ENCODE measurements around the gene RRN3.

RRN3 gene

GRCh38 chr16:15059324-15059723 lies 34.7 kb downstream of the RRN3 start:
- no peak overlapping the region for H3K4me3 ChIP-seq (ENCODE audit: low read depth, low read length)
- TF ChIP-seq, protein P1, sequence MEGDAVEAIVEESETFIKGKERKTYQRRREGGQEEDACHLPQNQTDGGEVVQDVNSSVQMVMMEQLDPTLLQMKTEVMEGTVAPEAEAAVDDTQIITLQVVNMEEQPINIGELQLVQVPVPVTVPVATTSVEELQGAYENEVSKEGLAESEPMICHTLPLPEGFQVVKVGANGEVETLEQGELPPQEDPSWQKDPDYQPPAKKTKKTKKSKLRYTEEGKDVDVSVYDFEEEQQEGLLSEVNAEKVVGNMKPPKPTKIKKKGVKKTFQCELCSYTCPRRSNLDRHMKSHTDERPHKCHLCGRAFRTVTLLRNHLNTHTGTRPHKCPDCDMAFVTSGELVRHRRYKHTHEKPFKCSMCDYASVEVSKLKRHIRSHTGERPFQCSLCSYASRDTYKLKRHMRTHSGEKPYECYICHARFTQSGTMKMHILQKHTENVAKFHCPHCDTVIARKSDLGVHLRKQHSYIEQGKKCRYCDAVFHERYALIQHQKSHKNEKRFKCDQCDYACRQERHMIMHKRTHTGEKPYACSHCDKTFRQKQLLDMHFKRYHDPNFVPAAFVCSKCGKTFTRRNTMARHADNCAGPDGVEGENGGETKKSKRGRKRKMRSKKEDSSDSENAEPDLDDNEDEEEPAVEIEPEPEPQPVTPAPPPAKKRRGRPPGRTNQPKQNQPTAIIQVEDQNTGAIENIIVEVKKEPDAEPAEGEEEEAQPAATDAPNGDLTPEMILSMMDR (IDR thresholded peaks at IDR 0.05; ENCODE audit: low read depth, low read length) = no peak

DNA sequence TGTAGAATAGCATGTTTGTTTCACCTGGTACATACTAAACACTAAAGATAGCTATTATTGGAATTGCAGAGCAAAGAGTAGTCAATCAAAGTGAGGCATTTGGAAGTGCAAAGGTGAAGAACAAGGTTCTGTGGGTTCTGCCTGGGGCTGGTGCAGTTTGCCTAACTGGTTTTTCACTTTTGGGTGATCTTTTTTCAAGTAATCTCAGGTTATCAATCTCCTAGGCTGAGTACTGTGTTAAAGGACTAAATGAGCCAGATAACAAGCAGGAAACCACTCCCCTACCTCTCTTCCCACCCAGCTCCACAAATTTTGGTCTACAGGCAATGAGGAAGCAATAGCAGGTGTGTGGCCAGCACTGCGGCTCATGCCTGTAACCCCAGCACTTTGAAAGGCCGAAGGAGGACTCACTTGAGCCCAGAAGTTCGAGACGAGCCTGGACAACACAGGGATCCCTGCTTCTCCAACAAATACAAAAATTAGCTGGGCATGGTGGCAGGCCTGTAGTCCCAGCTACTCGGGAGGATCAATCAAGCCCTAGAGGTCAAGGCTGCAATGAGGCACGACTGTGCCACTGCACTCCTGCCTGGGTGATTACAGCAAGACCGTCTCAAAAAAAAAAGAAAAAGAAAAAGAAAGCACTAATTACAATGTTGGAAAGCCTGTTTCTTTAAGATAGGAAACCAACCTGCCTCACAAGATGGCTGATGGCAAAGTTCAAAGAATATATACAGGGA lies 36.2 kb downstream of the RRN3 start:
- H3K4me3 ChIP-seq (ENCODE audit: low read depth, low read length) = no peak overlapping the region
- TF ChIP-seq, protein P1 (IDR thresholded peaks at IDR 0.05; ENCODE audit: low read depth, low read length) = no peak

DNA sequence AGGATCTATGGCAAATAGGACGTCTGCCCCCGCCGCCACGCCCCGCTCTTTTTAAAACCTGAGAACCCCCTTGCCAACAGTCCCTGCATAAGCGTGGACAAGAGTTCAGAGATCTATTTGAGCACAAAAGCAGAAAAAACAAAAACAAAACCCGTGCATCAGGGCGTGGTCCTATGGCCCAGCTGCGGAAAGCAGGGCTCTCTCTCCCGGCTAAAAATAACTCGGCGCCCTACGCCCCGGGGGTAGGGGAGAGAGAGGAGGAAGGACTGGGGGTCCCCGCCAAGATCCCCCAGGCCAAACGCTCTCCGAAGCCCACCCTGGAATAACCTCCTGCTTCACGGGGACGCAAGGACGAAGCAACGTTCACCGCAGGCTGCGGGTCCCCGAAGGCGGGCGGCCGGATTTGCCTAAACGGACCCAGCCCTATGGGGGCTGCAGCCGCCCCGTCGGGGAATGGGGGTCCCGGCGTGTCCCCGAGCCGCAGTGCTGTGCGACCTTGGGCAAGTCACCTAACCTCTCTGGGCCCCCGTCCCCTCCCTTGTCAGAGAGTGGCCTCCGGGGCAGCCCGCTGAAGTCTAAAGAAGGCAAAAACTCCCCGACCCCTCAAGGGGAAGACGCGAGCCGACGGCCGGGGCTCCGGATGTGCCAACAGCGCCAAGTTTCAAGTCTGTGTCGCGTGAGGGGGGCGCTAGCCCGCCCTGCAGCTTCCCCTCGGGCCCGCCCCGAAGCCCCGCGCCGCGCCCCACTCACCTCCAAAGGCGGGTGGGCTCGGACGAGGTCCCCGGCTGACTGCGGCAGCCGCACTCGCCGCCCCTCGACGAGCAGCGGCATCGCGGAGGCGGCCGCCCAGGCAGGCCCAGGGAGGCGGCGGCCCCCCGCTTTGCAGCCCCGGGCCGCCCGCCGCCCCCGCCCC lies 38.7 kb downstream of the RRN3 start:
- peak overlapping the region; percentile 96 for H3K4me3 ChIP-seq (ENCODE audit: low read depth, low read length)
- TF ChIP-seq, protein P1 (IDR thresholded peaks at IDR 0.05; ENCODE audit: low read depth, low read length) = no peak

DNA sequence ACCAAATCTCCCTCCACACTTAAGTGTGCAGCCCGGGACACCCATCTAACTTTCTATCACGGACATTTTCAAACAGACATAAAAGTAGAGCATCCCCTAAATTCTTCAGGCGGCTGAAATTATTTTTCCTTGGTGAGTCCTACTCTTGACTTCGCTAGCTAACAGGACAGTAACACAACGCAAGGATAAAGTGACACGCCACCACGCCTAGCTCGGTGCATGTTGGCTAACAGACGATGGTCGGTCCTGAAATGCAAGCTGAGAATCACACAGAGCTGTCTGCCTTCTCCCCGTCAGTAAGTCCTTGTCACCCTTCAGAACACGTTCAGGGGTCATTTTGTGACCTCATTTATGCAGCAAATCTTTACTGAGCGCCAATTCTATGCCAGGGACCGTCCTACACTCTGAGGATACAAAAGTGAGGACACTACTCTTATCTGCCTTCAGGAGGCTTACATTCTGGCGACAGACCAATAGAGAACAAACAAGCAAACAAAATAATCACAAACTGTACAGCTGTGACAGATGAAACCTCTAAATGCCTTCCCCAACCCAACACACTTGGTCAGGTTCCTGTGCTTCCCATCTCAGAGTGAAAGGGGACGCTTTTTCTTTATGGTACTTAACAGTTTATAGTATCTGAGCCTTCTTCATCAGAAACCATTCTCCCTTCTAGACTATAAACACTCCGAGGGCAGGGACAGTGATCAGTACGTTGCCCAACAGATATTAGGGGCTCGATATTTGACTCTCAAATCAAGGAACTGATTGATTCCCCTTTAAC lies 39.5 kb downstream of the RRN3 start:
- TF ChIP-seq, protein P1 (IDR thresholded peaks at IDR 0.05; ENCODE audit: low read depth, low read length) = no peak
- peak overlapping the region; percentile 96 for H3K4me3 ChIP-seq (ENCODE audit: low read depth, low read length)

GRCh38 chr16:15053904-15054303 lies 40.2 kb downstream of the RRN3 start:
- H3K4me3 ChIP-seq (ENCODE audit: low read depth, low read length) = no peak overlapping the region
- TF ChIP-seq, protein P1 (IDR thresholded peaks at IDR 0.05; ENCODE audit: low read depth, low read length) = no peak

DNA sequence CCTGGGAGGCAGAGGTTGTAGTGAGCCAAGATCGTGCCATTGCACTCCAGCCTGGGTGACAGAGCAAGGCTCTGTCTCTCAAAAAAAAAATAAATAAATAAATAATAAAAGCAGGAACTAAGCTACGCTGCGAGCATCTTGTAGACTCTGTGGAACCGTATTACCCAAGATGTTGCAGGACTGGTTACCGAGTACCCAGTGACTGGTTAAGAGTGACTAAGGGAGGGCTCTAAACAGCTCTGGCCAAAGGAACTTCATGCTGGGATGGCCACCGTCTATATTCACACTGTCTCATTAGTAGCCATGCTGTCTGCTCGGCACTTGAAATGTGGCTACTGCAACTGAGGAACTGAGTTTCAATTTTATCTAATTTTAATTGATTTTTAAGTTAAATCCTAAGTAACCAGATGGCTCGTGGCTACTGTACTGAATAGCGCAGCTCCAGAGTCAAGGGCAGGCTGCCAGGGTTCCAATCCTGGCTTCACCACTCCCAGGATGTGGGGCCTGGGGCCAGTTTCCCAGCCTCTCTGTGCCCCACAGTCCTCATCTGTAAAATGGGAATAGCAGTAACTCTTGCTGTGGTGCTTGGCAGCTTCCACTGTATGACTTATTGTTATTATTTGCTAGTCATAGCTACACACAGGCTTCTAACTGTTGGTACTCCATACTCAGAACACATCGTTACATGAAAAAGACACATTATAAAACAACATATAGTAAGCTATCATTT lies 41.2 kb downstream of the RRN3 start:
- no peak overlapping the region for H3K4me3 ChIP-seq (ENCODE audit: low read depth, low read length)
- TF ChIP-seq, protein P1 (IDR thresholded peaks at IDR 0.05; ENCODE audit: low read depth, low read length) = no peak
